ENCODE data around the gene ARHGAP44. TPM values are rescaled to one million over a fixed set of nuclear protein-coding genes. Genes with fewer than 3 reads are reported as not detected.

The ARHGAP44 gene
- polyA plus RNA-seq, 1 donor from 2014 or later: 5.9 TPM

DNA sequence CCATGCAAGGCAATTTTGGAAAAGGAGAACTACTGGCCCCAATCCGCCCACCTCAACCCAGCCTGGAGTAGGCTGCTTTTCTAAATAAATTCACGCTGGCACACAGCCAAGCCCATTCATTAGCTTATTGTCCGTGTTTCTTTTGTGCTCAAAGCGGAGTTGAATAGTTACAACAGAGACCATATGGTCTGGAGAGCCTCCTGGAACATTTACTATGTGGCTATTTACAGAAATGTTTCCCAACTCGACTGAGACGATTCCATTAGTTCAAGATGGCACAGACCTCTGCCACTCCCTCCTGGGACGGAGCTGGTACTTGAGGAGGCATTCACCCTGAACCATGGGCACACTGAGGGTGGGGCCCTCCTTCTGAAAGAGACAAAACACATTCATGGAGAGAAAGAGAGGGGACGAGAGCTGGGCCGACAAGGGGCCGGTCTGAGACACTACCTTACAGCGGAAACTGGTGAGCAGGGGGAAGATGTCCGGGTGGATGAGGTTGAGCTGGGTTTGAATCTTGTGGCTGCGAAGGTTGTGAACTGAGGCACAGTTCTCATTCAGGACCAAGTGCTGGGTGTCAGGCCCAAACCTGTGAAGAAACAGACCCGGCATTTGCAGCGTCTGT, 212.8 kb downstream of the ARHGAP44 start:
- Histone ChIP-seq H3K27ac (ENCODE audit: low read length) (no peak overlapping the region), H3F3A (ENCODE audit: insufficient read depth, low read length, poor library complexity, severe bottlenecking) (no peaks in the 10 kb centered on the region), H3K79me2 (replicated peaks; ENCODE audit: insufficient read depth, low read length) (no peaks in the 10 kb centered on the region), H4K20me1 (ENCODE audit: insufficient read depth) (no peaks in the 10 kb centered on the region), H3K9ac (ENCODE audit: low read length) (no peak overlapping the region), H3K4me2 (ENCODE audit: low read length) (no peak overlapping the region), H2AFZ (ENCODE audit: low read depth, low read length) (no peak overlapping the region), H3K9me2 (ENCODE audit: insufficient read depth, low read length) (no peaks in the 10 kb centered on the region), H3K27me3 (ENCODE audit: insufficient read depth, low read depth, low read length) (no peaks in the 10 kb centered on the region), H3K9me3 (ENCODE audit: low read length) (no peaks in the 10 kb centered on the region), H3K4me3 (ENCODE audit: low read length) (no peak overlapping the region), H3K36me3 (ENCODE audit: insufficient read depth, low read length) (peaks cover 13% of the 10 kb centered on the region)
- TF ChIP-seq RAD21 (conservative IDR thresholded peaks at IDR 0.05): no peak
- no peak for TF ChIP-seq MXI1 (conservative IDR thresholded peaks at IDR 0.05; ENCODE audit: poor library complexity, severe bottlenecking)
- TF ChIP-seq, protein P1, sequence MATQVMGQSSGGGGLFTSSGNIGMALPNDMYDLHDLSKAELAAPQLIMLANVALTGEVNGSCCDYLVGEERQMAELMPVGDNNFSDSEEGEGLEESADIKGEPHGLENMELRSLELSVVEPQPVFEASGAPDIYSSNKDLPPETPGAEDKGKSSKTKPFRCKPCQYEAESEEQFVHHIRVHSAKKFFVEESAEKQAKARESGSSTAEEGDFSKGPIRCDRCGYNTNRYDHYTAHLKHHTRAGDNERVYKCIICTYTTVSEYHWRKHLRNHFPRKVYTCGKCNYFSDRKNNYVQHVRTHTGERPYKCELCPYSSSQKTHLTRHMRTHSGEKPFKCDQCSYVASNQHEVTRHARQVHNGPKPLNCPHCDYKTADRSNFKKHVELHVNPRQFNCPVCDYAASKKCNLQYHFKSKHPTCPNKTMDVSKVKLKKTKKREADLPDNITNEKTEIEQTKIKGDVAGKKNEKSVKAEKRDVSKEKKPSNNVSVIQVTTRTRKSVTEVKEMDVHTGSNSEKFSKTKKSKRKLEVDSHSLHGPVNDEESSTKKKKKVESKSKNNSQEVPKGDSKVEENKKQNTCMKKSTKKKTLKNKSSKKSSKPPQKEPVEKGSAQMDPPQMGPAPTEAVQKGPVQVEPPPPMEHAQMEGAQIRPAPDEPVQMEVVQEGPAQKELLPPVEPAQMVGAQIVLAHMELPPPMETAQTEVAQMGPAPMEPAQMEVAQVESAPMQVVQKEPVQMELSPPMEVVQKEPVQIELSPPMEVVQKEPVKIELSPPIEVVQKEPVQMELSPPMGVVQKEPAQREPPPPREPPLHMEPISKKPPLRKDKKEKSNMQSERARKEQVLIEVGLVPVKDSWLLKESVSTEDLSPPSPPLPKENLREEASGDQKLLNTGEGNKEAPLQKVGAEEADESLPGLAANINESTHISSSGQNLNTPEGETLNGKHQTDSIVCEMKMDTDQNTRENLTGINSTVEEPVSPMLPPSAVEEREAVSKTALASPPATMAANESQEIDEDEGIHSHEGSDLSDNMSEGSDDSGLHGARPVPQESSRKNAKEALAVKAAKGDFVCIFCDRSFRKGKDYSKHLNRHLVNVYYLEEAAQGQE (IDR thresholded peaks at IDR 0.05; ENCODE audit: borderline replicate concordance): no peak
- TF ChIP-seq, protein P2, sequence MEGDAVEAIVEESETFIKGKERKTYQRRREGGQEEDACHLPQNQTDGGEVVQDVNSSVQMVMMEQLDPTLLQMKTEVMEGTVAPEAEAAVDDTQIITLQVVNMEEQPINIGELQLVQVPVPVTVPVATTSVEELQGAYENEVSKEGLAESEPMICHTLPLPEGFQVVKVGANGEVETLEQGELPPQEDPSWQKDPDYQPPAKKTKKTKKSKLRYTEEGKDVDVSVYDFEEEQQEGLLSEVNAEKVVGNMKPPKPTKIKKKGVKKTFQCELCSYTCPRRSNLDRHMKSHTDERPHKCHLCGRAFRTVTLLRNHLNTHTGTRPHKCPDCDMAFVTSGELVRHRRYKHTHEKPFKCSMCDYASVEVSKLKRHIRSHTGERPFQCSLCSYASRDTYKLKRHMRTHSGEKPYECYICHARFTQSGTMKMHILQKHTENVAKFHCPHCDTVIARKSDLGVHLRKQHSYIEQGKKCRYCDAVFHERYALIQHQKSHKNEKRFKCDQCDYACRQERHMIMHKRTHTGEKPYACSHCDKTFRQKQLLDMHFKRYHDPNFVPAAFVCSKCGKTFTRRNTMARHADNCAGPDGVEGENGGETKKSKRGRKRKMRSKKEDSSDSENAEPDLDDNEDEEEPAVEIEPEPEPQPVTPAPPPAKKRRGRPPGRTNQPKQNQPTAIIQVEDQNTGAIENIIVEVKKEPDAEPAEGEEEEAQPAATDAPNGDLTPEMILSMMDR (IDR thresholded peaks at IDR 0.05; ENCODE audit: poor library complexity, severe bottlenecking): no peak
- TF ChIP-seq EZH2 (IDR thresholded peaks at IDR 0.05; ENCODE audit: borderline replicate concordance, insufficient read depth, low read length, poor library complexity, severe bottlenecking): no peak
- no peak for TF ChIP-seq POLR2AphosphoS5 (IDR thresholded peaks at IDR 0.05)
- no peak for TF ChIP-seq SMC3 (conservative IDR thresholded peaks at IDR 0.05; ENCODE audit: poor library complexity)
- no peak for TF ChIP-seq EP300 (conservative IDR thresholded peaks at IDR 0.05; ENCODE audit: poor library complexity, severe bottlenecking)
- no peak for TF ChIP-seq TAF1 (IDR thresholded peaks at IDR 0.05; ENCODE audit: low read depth)

DNA sequence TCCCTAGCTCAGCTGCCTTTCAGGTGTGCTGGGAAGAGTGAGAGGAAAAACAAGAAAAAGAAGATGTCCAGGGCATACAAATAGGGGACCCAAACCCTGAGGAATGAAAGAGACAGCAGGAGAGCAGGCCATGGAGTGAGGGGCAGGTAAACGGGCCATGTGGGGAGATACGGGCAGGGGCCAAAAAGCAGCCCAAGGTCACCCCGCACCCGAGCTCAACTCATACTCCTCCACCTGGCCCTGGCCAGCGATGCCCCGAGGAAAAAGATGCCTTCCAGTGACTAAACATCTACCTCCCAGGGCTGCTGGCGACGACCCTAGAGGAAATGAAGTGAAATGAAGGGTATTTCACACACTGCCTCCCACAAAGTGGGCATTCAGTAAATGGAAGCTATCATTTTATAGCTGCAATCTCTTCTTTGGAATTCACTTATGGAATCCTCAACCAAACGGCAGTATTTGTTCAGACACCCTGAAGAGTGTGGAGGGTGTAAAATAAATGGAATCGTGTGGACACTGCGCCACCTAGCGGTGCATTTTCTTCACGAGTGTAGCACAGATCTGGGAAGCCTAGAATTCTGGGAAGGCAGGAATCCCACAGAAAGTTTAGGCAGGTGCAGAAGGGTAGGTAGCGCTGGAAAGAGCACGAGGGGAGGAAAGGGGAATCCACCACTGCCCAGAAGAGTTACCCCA, 213.6 kb downstream of the ARHGAP44 start:
- Histone ChIP-seq H3K9me3 (ENCODE audit: low read length) (no peaks in the 10 kb centered on the region), H2AFZ (ENCODE audit: low read depth, low read length) (no peak overlapping the region), H3K4me2 (ENCODE audit: low read length) (no peak overlapping the region), H3K9ac (ENCODE audit: low read length) (no peak overlapping the region), H3K4me3 (ENCODE audit: low read length) (no peak overlapping the region), H3K36me3 (ENCODE audit: insufficient read depth, low read length) (peaks cover 11% of the 10 kb centered on the region), H3K27ac (ENCODE audit: low read length) (no peak overlapping the region), H4K20me1 (ENCODE audit: insufficient read depth) (no peaks in the 10 kb centered on the region), H3K27me3 (ENCODE audit: insufficient read depth, low read depth, low read length) (no peaks in the 10 kb centered on the region), H3K9me2 (ENCODE audit: insufficient read depth, low read length) (no peaks in the 10 kb centered on the region), H3F3A (ENCODE audit: insufficient read depth, low read length, poor library complexity, severe bottlenecking) (no peaks in the 10 kb centered on the region), H3K79me2 (replicated peaks; ENCODE audit: insufficient read depth, low read length) (no peaks in the 10 kb centered on the region)
- TF ChIP-seq RAD21 (conservative IDR thresholded peaks at IDR 0.05) (peak; percentile 94), MXI1 (conservative IDR thresholded peaks at IDR 0.05; ENCODE audit: poor library complexity, severe bottlenecking) (no peak), POLR2AphosphoS5 (IDR thresholded peaks at IDR 0.05) (peak; percentile 27), SMC3 (conservative IDR thresholded peaks at IDR 0.05; ENCODE audit: poor library complexity) (peak; percentile 94), TAF1 (IDR thresholded peaks at IDR 0.05; ENCODE audit: low read depth) (no peak), EZH2 (IDR thresholded peaks at IDR 0.05; ENCODE audit: borderline replicate concordance, insufficient read depth, low read length, poor library complexity, severe bottlenecking) (no peak)
- TF ChIP-seq, protein P1 (IDR thresholded peaks at IDR 0.05; ENCODE audit: borderline replicate concordance): no peak
- TF ChIP-seq, protein P2 (IDR thresholded peaks at IDR 0.05; ENCODE audit: poor library complexity, severe bottlenecking): peak; percentile 94
